ENCODE results near the gene MDM2. TPM values are rescaled to one million over a fixed set of nuclear protein-coding genes. Genes with fewer than 3 reads are reported as not detected.

Gene MDM2
- total and polyA plus RNA-seq, 10 of the 15 experiments (the other 5 are each of a cell fraction or from before 2014, with no cell fraction given): 48.2 to 174 (median 85.0) TPM

DNA sequence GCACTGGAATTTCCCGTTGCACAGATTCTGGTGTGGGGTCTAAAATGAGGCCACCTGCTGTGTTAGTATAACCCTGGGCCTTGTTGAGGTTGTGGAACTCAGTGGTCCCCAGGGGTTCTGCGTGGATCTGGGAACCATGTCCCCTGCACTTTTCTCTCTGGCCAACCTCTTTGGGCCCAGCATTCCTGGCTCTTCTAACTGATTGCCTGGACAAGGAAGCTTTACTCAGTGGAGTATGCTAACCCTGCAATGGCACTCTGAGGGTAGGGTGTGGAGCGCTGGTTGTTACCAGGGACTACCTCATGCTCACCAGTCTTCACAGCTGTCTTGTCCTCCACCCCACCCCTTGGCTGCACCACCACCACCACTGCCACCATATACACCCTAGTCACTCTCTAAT is 85.8 kb downstream of the MDM2 start:
- no peaks in the 10 kb centered on the region for H3K36me3 ChIP-seq (ENCODE audit: control insufficient read depth in 2 of 2, insufficient read depth in 2 of 2, low read length in 1 of 2)
- ChIA-PET CTCF (no interaction called here), SMC1A (ENCODE audit: uncharacterized antibody, unreplicated experiment) (no interaction called here), RAD21 (ENCODE audit: unreplicated experiment) (no interaction called here), POLR2A (no interaction called here)
- no peak for DNase-seq (ENCODE audit: low read depth, low spot score)
- no peak for TF ChIP-seq RAD51 (IDR thresholded peaks at IDR 0.05)
- no peak for TF ChIP-seq MYB (IDR thresholded peaks at IDR 0.05; ENCODE audit: borderline replicate concordance, low read depth, low read length)
- no peak for TF ChIP-seq ZNF622 (IDR thresholded peaks at IDR 0.05)
- TF ChIP-seq, protein P1, sequence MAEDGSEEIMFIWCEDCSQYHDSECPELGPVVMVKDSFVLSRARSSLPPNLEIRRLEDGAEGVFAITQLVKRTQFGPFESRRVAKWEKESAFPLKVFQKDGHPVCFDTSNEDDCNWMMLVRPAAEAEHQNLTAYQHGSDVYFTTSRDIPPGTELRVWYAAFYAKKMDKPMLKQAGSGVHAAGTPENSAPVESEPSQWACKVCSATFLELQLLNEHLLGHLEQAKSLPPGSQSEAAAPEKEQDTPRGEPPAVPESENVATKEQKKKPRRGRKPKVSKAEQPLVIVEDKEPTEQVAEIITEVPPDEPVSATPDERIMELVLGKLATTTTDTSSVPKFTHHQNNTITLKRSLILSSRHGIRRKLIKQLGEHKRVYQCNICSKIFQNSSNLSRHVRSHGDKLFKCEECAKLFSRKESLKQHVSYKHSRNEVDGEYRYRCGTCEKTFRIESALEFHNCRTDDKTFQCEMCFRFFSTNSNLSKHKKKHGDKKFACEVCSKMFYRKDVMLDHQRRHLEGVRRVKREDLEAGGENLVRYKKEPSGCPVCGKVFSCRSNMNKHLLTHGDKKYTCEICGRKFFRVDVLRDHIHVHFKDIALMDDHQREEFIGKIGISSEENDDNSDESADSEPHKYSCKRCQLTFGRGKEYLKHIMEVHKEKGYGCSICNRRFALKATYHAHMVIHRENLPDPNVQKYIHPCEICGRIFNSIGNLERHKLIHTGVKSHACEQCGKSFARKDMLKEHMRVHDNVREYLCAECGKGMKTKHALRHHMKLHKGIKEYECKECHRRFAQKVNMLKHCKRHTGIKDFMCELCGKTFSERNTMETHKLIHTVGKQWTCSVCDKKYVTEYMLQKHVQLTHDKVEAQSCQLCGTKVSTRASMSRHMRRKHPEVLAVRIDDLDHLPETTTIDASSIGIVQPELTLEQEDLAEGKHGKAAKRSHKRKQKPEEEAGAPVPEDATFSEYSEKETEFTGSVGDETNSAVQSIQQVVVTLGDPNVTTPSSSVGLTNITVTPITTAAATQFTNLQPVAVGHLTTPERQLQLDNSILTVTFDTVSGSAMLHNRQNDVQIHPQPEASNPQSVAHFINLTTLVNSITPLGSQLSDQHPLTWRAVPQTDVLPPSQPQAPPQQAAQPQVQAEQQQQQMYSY (CRISPR knock-in tag; IDR thresholded peaks at IDR 0.05): no peak
- TF ChIP-seq RFX5 (IDR thresholded peaks at IDR 0.05; ENCODE audit: low read depth, low read length): no peak
- no peak for TF ChIP-seq FOXM1 (IDR thresholded peaks at IDR 0.05; ENCODE audit: low read depth, low read length)
- no peak for TF ChIP-seq CBX3 (IDR thresholded peaks at IDR 0.05; ENCODE audit: borderline replicate concordance, low read depth)
- TF ChIP-seq PAX8 (IDR thresholded peaks at IDR 0.05): no peak
- no peak for TF ChIP-seq POLR2A (IDR thresholded peaks at IDR 0.05; ENCODE audit: low read depth, low read length)
- TF ChIP-seq HCFC1 (IDR thresholded peaks at IDR 0.05; ENCODE audit: low read length): no peak
- TF ChIP-seq ZNF24 (IDR thresholded peaks at IDR 0.05): no peak
- H4K20me1 ChIP-seq (ENCODE audit: control insufficient read depth, insufficient read depth): no peaks in the 10 kb centered on the region
- no peak for FAIRE-seq
- no peak overlapping the region for H3K4me2 ChIP-seq (ENCODE audit: control insufficient read depth, insufficient read depth)
- H3K9me3 ChIP-seq (replicated peaks; ENCODE audit: control insufficient read depth, insufficient read depth, low read length): no peaks in the 10 kb centered on the region
- H3K4me3 ChIP-seq: no peak overlapping the region
- 52% methylated on average over 3 of the region's 3 CpGs for WGBS (ENCODE audit: insufficient coverage, insufficient replicate concordance, low lambda C conversion rate, missing lambda C conversion rate)
- intact Hi-C loops (cut with micrococcal nuclease; ENCODE audit: unreplicated experiment) (no loop called here), in situ Hi-C loops (cut with MboI) (no loop called here)
- H2AFZ ChIP-seq (ENCODE audit: control insufficient read depth, low read depth, low read length): no peak overlapping the region
- BruUV-seq (replicated peaks): no TSS peak
- H3K27ac ChIP-seq (ENCODE audit: control insufficient read depth, insufficient read depth): no peak overlapping the region
- ATAC-seq: no peak
- no peaks in the 10 kb centered on the region for H3K79me2 ChIP-seq (ENCODE audit: control insufficient read depth, insufficient read depth, low read length)
- no peak overlapping the region for H3K9ac ChIP-seq (ENCODE audit: control insufficient read depth, insufficient read depth, low read length)
- H3K4me1 ChIP-seq (ENCODE audit: control insufficient read depth, insufficient read depth, low read length): no peaks in the 10 kb centered on the region
- no peaks in the 10 kb centered on the region for H3K27me3 ChIP-seq (replicated peaks in 1 of 2; ENCODE audit: control insufficient read depth in 2 of 2, insufficient read depth in 2 of 2, low read length in 1 of 2)

Measured in GM12878 (cell line).